MV-4-11 (cell line): ENCODE data around the gene BTBD19.
A peak's percentile ranks its signal among the peaks of the same experiment; 100 is the strongest.
"Not testable (repeated sequence)": the region's sequence is repeated elsewhere in the genome, so short reads cannot be mapped to it uniquely, and the experiment has no call there.

Experiments used
- DNase-seq: peaks from one replicate; lab custom pipeline; 2025; lab: John Stamatoyannopoulos, UW

Gene BTBD19

DNA sequence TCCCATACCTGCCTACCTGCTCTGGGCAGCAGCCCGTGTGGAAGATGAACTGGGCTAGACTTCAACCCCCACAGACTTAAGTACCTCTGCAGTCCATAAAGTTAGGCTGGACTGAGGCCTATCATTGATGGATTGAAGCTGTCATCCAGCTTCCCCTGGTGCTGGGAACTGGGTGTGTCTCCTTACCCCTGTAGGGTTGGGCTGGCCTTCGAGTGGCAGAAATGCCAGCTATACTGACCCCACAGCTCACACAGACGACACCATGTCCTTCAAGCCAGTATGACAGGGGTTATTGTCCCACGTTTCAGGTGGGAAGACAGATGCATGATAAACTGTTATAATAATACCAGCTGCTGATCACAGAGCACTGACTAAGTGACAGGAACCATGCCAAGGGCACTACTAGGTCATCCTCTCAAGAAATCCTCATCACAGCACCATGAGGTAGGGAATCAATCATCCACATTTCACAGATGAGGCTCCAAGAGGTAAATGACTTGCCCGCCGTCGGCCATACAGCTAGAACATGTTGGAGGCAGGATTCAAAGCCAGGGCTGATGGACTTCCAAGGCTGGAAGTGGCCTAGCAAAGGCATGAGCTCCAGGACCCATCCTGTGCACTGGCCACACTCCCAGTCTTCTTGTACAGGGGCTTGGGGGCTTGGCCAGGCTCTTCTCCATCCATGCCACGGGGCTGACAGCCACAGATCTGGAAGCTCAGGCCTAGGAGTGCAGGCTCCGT, 20.0 kb upstream of the BTBD19 start, which contains the start of gene BEST4:
TSS of gene BEST4 (minus strand) at position 51 of the 741 bp plus-strand sequence. CDS start 465 bp downstream, outside the sequence.
- DNase-seq = no peak

- DNase-seq = no peak
Observed at GRCh38 chr1:44790968-44791801, 17.1 kb upstream of the BTBD19 start.

GRCh38 chr1:44792736-44793502, 15.4 kb upstream of the BTBD19 start:
- no peak for DNase-seq

- not testable (repeated sequence) for DNase-seq
Observed at GRCh38 chr1:44797886-44798285, 10.4 kb upstream of the BTBD19 start.

DNA sequence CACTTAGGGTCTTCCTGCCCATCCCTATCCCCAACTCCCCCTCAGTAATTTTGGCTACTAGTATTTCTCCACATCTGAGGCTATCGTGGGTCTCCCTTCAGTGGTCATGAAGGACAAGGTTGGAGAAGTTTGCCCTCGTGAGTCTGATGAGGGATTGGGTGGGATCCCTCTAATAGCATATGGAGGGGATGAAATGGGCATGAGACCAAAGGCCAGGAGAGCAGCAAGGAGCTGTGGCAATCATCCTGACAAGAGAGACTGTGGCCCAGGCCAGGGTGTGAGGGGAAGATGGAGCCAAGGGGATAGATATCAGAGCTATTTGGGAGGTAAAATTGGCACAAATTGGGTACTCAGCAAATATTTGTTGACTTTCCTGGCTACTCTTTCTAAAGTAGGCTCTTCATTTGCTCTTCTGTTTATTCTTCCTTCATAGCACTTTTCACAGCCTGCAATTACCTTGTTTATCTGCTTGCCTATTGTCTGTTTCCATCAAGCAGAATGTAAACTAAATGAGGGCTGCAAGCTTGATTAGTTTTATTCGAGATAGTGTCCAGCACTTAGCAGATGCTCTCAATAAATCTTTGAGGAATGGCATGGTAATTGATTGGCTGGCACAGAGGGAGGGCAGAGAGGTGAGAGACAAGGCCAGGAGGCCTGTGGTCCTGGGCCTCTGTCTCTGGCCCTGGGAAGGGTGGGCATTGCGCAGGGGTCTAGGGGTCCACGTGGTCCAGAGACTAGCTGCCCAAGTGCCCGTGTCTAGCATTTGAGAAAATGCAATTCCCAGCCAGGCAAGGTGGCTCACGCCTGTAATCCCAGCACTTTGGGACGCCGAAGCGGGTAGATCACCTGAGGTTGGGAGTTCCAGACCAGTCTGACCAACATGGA, 9.6 kb upstream of the BTBD19 start:
- DNase-seq = no peak

- DNase-seq = peak; percentile 95
Observed at GRCh38 chr1:44799770-44800584, 8.3 kb upstream of the BTBD19 start, which contains the start of gene PLK3. Gene PLK3 (plus strand): TSS chr1:44800377. CDS start chr1:44800464, 87 bp downstream.

DNA sequence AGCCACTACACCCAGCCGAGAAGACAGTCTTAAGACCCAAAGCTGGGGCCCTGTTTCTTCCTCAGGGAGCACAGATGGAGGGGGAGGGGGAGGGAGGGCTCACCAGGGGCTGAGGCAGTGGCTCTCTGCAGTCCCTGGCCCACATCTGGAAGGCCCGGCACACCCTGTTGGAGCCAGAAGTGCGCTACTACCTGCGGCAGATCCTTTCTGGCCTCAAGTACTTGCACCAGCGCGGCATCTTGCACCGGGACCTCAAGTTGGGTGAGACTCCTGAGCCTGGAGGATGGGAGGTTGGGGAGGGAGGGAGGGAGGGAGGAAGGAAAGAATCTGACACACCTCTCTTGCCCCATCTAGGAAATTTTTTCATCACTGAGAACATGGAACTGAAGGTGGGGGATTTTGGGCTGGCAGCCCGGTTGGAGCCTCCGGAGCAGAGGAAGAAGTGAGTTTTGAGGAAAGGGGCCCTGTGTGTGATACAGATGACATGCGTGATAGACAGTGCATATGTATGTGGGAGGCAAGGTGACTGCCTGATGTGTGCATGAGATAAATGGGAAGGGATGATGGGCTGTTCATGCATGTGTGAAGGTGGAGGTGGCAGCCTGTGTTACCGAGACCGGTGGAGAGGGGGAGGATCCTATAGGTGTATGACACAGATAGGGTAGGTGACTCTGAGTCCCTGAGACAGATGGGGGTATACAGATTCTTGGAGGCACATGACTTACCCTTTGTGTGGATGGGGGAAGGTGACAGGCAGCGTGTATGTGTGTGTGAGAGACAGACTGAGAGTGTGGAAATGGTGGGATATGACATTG, 6.6 kb upstream of the BTBD19 start:
- no peak for DNase-seq

DNA sequence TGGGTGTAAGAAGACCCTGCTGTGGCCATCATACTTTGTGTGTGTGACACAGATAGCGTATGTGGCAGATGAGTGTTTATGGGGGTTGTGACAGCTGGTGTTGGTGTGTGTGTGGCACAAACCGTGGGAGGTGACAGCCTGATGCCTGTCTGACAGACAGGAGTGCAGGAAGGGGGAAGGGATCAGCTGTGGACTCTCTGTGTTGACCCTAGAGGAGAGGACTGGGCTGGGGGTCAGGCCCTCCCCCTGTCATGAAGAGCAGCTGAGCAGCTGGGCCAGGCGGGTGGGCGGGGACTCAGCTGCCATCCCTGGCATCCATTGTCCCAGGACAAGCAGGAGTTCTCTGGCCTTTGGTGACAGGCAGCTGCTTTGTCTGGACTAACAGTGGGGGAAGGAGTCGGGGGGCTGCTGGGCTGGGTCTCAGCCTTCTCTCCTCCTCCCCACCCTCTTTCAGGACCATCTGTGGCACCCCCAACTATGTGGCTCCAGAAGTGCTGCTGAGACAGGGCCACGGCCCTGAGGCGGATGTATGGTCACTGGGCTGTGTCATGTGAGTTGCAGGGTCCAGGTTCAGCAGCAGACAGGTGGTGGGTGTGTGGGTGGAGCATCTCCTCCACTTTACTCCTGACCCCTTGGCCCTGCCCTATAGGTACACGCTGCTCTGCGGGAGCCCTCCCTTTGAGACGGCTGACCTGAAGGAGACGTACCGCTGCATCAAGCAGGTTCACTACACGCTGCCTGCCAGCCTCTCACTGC, 5.8 kb upstream of the BTBD19 start:
- DNase-seq = no peak

GRCh38 chr1:44803062-44803311, 5.3 kb upstream of the BTBD19 start:
- no peak for DNase-seq

GRCh38 chr1:44803312-44804095, 4.8 kb upstream of the BTBD19 start:
- no peak for DNase-seq

GRCh38 chr1:44805311-44806024, 2.9 kb upstream of the BTBD19 start:
- no peak for DNase-seq

- DNase-seq = no peak
Observed at GRCh38 chr1:44806025-44806703, 2.2 kb upstream of the BTBD19 start.

DNA sequence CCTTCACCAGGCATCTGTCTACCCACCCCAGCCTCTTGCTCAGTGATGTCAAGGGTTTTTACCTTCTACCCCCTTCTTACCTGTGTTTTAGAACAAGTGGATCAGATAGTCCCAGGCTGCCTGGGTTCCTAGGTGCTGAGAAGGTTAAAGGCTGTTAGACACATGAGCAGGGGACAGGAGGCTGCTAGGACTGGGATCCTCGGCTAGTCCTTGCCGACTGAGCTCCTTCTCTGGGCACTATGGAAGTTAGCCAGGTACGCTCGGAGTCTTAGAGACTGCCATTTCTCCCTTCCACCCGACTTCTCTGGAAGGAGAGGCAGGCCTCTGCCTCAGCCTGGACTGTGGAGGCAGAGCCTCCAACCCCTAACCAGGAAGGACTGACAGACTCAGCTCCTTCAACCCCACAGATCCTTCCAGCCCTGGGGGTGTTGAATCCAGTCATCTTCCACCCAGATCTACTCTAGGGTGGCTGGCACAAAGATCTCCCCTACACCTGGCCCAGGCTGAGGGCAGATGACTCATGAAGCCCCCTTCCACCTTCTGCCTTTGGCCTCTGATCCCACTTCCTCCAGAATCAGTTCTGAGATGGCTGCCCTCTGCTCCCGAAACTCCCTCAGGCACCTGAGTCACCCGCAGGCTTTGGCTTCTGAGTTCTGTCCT, 1.5 kb upstream of the BTBD19 start, which contains the start of gene DYNLT4:
TSS of gene DYNLT4 (minus strand) at position 648 of the 660 bp plus-strand sequence. CDS start 683 bp downstream, outside the sequence.
- no peak for DNase-seq

DNA sequence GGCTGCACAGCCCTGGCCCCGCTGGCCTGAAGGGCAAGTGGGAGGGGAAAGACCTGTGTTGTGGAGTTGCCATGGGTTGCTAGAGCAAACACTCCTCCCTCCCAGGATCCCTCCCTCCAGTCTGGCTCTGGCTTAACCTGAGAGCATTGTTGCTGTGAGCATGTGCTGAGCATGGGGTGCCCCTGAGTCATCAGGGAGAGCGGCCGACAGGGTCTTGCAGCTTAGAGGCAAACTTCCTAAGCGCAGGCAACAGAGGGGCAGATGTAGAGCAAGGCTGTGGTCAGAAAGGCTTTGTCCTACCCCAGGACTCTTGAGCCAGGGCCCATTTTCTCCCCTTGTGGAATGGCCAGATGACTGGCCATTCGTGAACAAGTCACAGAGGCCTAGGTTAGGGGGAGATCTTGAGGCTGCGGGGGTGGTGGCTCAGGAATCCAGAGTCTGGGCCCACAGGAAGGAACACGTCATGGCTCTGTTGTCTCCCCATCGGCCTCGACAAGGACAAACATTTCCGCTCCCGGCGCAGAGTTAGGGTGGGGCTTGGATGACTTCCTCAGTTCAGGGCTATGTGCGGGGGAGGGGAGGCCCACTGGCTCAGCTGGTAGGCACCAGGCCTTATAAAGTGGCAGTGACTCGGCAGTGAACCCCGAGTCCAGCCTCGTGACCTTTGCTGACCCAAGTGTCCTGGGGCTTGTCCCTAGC, 810 bp upstream of the BTBD19 start:
- DNase-seq = peak; percentile 96
